WTC11 (cell line): ENCODE measurements around the gene UHMK1. TPM values are rescaled to one million over a fixed set of nuclear protein-coding genes. Genes with fewer than 3 reads are reported as not detected.
A peak's percentile ranks its signal among the peaks of the same experiment; 100 is the strongest.

Source experiments
- ATF2 ChIP-seq: sonication (generic); formaldehyde crosslinking; IDR thresholded peaks from 2 replicates; pipeline ENCODE4 v1.8.1; 2022; ENCODE audit warnings: low read depth, missing genetic modification reagents, borderline replicate concordance
- ATF6 ChIP-seq: sonication (generic); formaldehyde crosslinking; IDR thresholded peaks from 2 replicates; pipeline ENCODE4 v1.8.1; 2023; ENCODE audit warnings: mild to moderate bottlenecking, missing genetic modification reagents
- CBFB ChIP-seq: sonication (generic); formaldehyde crosslinking; IDR thresholded peaks from 2 replicates; pipeline ENCODE4 v1.8.1; 2022; ENCODE audit warnings: mild to moderate bottlenecking, low read depth, missing genetic modification reagents
- CREB1 ChIP-seq: sonication (generic); formaldehyde crosslinking; IDR thresholded peaks from 2 replicates; pipeline ENCODE4 v1.8.0; 2023; ENCODE audit warnings: mild to moderate bottlenecking, missing genetic modification reagents
- E2F5 ChIP-seq: sonication (generic); formaldehyde crosslinking; IDR thresholded peaks from 2 replicates; pipeline ENCODE4 v1.8.1; 2022; ENCODE audit warnings: mild to moderate bottlenecking, moderate library complexity, missing genetic modification reagents
- EMX1 ChIP-seq: fragments of 250-450 bp; sonication (Bioruptor Pico); IDR thresholded peaks from 2 replicates; pipeline ENCODE4 v1.8.0; 2021; ENCODE audit warnings: mild to moderate bottlenecking
- ESRRA ChIP-seq: sonication (generic); formaldehyde crosslinking; IDR thresholded peaks from 2 replicates; pipeline ENCODE4 v1.8.1; 2022; ENCODE audit warnings: mild to moderate bottlenecking, missing genetic modification reagents, borderline replicate concordance
- FOXK1 ChIP-seq: sonication (generic); formaldehyde crosslinking; IDR thresholded peaks from 2 replicates; pipeline ENCODE4 v1.8.0; 2022; ENCODE audit warnings: mild to moderate bottlenecking, moderate library complexity, missing genetic modification reagents
- FOXP1 ChIP-seq: sonication (generic); formaldehyde crosslinking; IDR thresholded peaks from 2 replicates; pipeline ENCODE4 v1.8.0; 2022; ENCODE audit warnings: missing genetic modification reagents, mild to moderate bottlenecking, moderate library complexity, borderline replicate concordance
- GRHL2 ChIP-seq: fragments of 250-450 bp; sonication (Bioruptor Pico); IDR thresholded peaks from 2 replicates; pipeline ENCODE4 v1.8.0; 2022; ENCODE audit warnings: mild to moderate bottlenecking, moderate library complexity; ENCODE audit not compliant: insufficient replicate concordance, severe bottlenecking
- HMGA2 ChIP-seq: fragments of 250-450 bp; sonication (Bioruptor Pico); IDR thresholded peaks from 2 replicates; pipeline ENCODE4 v1.4.0; 2021; ENCODE audit warnings: mild to moderate bottlenecking, moderate library complexity
- IRF1 ChIP-seq: sonication (generic); formaldehyde crosslinking; IDR thresholded peaks from 2 replicates; pipeline ENCODE4 v1.8.0; 2023; ENCODE audit warnings: missing genetic modification reagents
- JAZF1 ChIP-seq: fragments of 250-450 bp; sonication (Bioruptor Pico); IDR thresholded peaks from 2 replicates; pipeline ENCODE4 v1.9.0; 2021; ENCODE audit warnings: moderate library complexity, mild to moderate bottlenecking, inconsistent platforms
- MAX ChIP-seq: sonication (generic); formaldehyde crosslinking; IDR thresholded peaks from 2 replicates; pipeline ENCODE4 v1.8.0; 2022; ENCODE audit warnings: mild to moderate bottlenecking, missing genetic modification reagents
- MLX ChIP-seq: sonication (generic); formaldehyde crosslinking; IDR thresholded peaks from 2 replicates; pipeline ENCODE4 v1.8.1; 2023; ENCODE audit warnings: mild to moderate bottlenecking, missing genetic modification reagents, moderate library complexity
- NR2C2 ChIP-seq: sonication (generic); formaldehyde crosslinking; IDR thresholded peaks from 2 replicates; pipeline ENCODE4 v1.8.0; 2022; ENCODE audit warnings: mild to moderate bottlenecking, missing genetic modification reagents
- NR3C1 ChIP-seq: sonication (generic); formaldehyde crosslinking; conservative IDR thresholded peaks from 2 replicates; pipeline ENCODE4 v1.8.1; 2023; ENCODE audit warnings: low read depth, mild to moderate bottlenecking, missing genetic modification reagents
- SMAD3 ChIP-seq: sonication (generic); formaldehyde crosslinking; IDR thresholded peaks from 2 replicates; pipeline ENCODE4 v1.8.0; 2022; ENCODE audit warnings: missing genetic modification reagents, mild to moderate bottlenecking, borderline replicate concordance
- TP53 ChIP-seq: sonication (generic); formaldehyde crosslinking; IDR thresholded peaks from 2 replicates; pipeline ENCODE4 v1.8.1; 2023; ENCODE audit warnings: mild to moderate bottlenecking, missing genetic modification reagents
- ZBTB43 ChIP-seq: sonication (generic); formaldehyde crosslinking; IDR thresholded peaks from 2 replicates; pipeline ENCODE4 v1.8.1; 2023; ENCODE audit warnings: mild to moderate bottlenecking, missing genetic modification reagents
- ZMAT4 ChIP-seq: fragments of 250-450 bp; sonication (Bioruptor Pico); IDR thresholded peaks from 2 replicates; pipeline ENCODE4 v1.9.0; 2021; ENCODE audit warnings: mild to moderate bottlenecking
- ZNF138 ChIP-seq: sonication (generic); formaldehyde crosslinking; conservative IDR thresholded peaks from 2 replicates; pipeline ENCODE4 v1.8.1; 2022; ENCODE audit warnings: mild to moderate bottlenecking, moderate library complexity, missing genetic modification reagents
- ZNF219 ChIP-seq: sonication (generic); formaldehyde crosslinking; IDR thresholded peaks from 2 replicates; pipeline ENCODE4 v1.8.0; 2023; ENCODE audit warnings: missing genetic modification reagents, mild to moderate bottlenecking, borderline replicate concordance
- ZNF317 ChIP-seq: sonication (generic); formaldehyde crosslinking; IDR thresholded peaks from 2 replicates; pipeline ENCODE4 v1.8.1; 2023; ENCODE audit warnings: low read depth, mild to moderate bottlenecking, moderate library complexity, missing genetic modification reagents, borderline replicate concordance
- ZNF416 ChIP-seq: fragments of 250-450 bp; sonication (Bioruptor Pico); IDR thresholded peaks from 2 replicates; pipeline ENCODE4 v1.9.0; 2021; ENCODE audit warnings: mild to moderate bottlenecking, inconsistent platforms
- ZNF512 ChIP-seq: sonication (generic); formaldehyde crosslinking; IDR thresholded peaks from 2 replicates; pipeline ENCODE4 v1.8.1; 2022; ENCODE audit warnings: missing genetic modification reagents, borderline replicate concordance
- ZNF671 ChIP-seq: fragments of 250-450 bp; sonication (Bioruptor Pico); IDR thresholded peaks from 2 replicates; pipeline ENCODE4 v1.8.0; 2021; ENCODE audit warnings: mild to moderate bottlenecking
- ZSCAN18 ChIP-seq: fragments of 250-450 bp; sonication (Bioruptor Pico); IDR thresholded peaks from 2 replicates; pipeline ENCODE4 v2.1.2; 2022; ENCODE audit warnings: mild to moderate bottlenecking, moderate library complexity
- total RNA-seq: library from RNA; stranded (reverse); gene quantifications from 3 replicates; pipeline ENCODE4 v1.2.3, GENCODE V29; 2021

Gene UHMK1
- total RNA-seq, 1 experiment from 2014 or later, result 20.0 TPM

- TF ChIP-seq NR3C1 (CRISPR knock-in tag) (no peak), ESRRA (CRISPR knock-in tag) (0 out of 2 replicates have a peak, but pooled peaks have one; percentile 21), ATF2 (CRISPR knock-in tag) (no peak), FOXK1 (CRISPR knock-in tag) (no peak), GRHL2 (CRISPR knock-in tag) (no peak), ZBTB43 (CRISPR knock-in tag) (no peak), ZNF219 (no peak), IRF1 (CRISPR knock-in tag) (no peak), ATF6 (CRISPR knock-in tag) (no peak), ZNF671 (CRISPR knock-in tag) (no peak), CBFB (CRISPR knock-in tag) (no peak), NR2C2 (CRISPR knock-in tag) (no peak), MLX (peak; percentile 60; the same call in 1 of the 2 replicates), ZMAT4 (no peak), E2F5 (CRISPR knock-in tag) (no peak), ZNF512 (CRISPR knock-in tag) (no peak), ZNF416 (CRISPR knock-in tag) (0 out of 2 replicates have a peak, but pooled peaks have one; percentile 40), TP53 (no peak), HMGA2 (no peak), EMX1 (CRISPR knock-in tag) (no peak), MAX (CRISPR knock-in tag) (peak; percentile 39; the same call in 1 of the 2 replicates), ZNF317 (CRISPR knock-in tag) (no peak), SMAD3 (CRISPR knock-in tag) (no peak), JAZF1 (no peak), CREB1 (CRISPR knock-in tag) (no peak), ZNF138 (no peak), ZSCAN18 (CRISPR knock-in tag) (no peak), FOXP1 (CRISPR knock-in tag) (peak; percentile 56; the same call in 1 of the 2 replicates)
These were observed 64.2 kb downstream of the UHMK1 start, which contains the start of gene UAP1 (continued) for GRCh38 chr1:162561616-162562469.
